Measurements from ENCODE around the gene PTPN20. TPM values are rescaled to one million over a fixed set of nuclear protein-coding genes. Genes with fewer than 3 reads are reported as not detected.
A peak's percentile ranks its signal among the peaks of the same experiment; 100 is the strongest.

Gene PTPN20
- total RNA-seq, 1 donor from 2014 or later: 1.5 TPM

GRCh38 chr10:47047577-47048525 is 136.6 kb downstream of the PTPN20 start:
- Histone ChIP-seq H3K9me3 (no peaks in the 10 kb centered on the region), H3K27me3 (no peaks in the 10 kb centered on the region), H3K27ac (no peak overlapping the region), H3K4me3 (no peak overlapping the region), H3K4me1 (peaks cover 9% of the 10 kb centered on the region), H3K36me3 (no peaks in the 10 kb centered on the region)
- intact Hi-C loops (cut with DNase I): loop anchor here (10.0 kb wide), 1 partner anchor 257 kb away; the partner anchor contains the start of gene GDF10
- DNase-seq (ENCODE audit: extremely low spot score in 2 of 2): no peak
- no peak for TF ChIP-seq POLR2A (IDR thresholded peaks at IDR 0.05)
- no peak for TF ChIP-seq POLR2AphosphoS5 (IDR thresholded peaks at IDR 0.05; ENCODE audit: insufficient read depth in 1 of 2, low read depth in 1 of 2)
- TF ChIP-seq CTCF (IDR thresholded peaks at IDR 0.05): peak; percentile 58 to 71 (median 61)

GRCh38 chr10:47048526-47048905 is 137.3 kb downstream of the PTPN20 start:
- Histone ChIP-seq H3K4me3 (no peak overlapping the region), H3K36me3 (no peaks in the 10 kb centered on the region), H3K27me3 (no peaks in the 10 kb centered on the region), H3K9me3 (no peaks in the 10 kb centered on the region), H3K27ac (no peak overlapping the region), H3K4me1 (peaks cover 9% of the 10 kb centered on the region)
- TF ChIP-seq CTCF (IDR thresholded peaks at IDR 0.05): no peak
- no peak for TF ChIP-seq POLR2AphosphoS5 (IDR thresholded peaks at IDR 0.05; ENCODE audit: insufficient read depth in 1 of 2, low read depth in 1 of 2)
- no peak for TF ChIP-seq POLR2A (IDR thresholded peaks at IDR 0.05)
- intact Hi-C loops (cut with DNase I): loop anchor here (10.0 kb wide), 1 partner anchor 256 kb away; the partner anchor contains the start of gene GDF10
- no peak for DNase-seq (ENCODE audit: extremely low spot score in 2 of 2)

GRCh38 chr10:47049056-47049851 is 138.0 kb downstream of the PTPN20 start:
- H3K9me3 ChIP-seq: no peaks in the 10 kb centered on the region
- no peaks in the 10 kb centered on the region for H3K36me3 ChIP-seq
- H3K4me1 ChIP-seq: peaks cover 9% of the 10 kb centered on the region
- intact Hi-C loops (cut with DNase I): loop anchor here (10.0 kb wide), 1 partner anchor 256 kb away; the partner anchor contains the start of gene GDF10
- H3K27ac ChIP-seq: no peak overlapping the region
- DNase-seq (ENCODE audit: extremely low spot score in 2 of 2): peak in 1 of 2 donors; percentile 76
- H3K27me3 ChIP-seq: no peaks in the 10 kb centered on the region
- TF ChIP-seq CTCF (IDR thresholded peaks at IDR 0.05) (no peak), POLR2AphosphoS5 (IDR thresholded peaks at IDR 0.05; ENCODE audit: insufficient read depth in 1 of 2, low read depth in 1 of 2) (no peak), POLR2A (IDR thresholded peaks at IDR 0.05) (no peak)
- H3K4me3 ChIP-seq: no peak overlapping the region

- Histone ChIP-seq H3K4me3 (no peak overlapping the region), H3K9me3 (no peaks in the 10 kb centered on the region), H3K27ac (no peak overlapping the region), H3K36me3 (no peaks in the 10 kb centered on the region), H3K4me1 (peaks cover 9% of the 10 kb centered on the region), H3K27me3 (no peaks in the 10 kb centered on the region)
- TF ChIP-seq CTCF (IDR thresholded peaks at IDR 0.05) (no peak), POLR2A (IDR thresholded peaks at IDR 0.05) (no peak), POLR2AphosphoS5 (IDR thresholded peaks at IDR 0.05; ENCODE audit: insufficient read depth in 1 of 2, low read depth in 1 of 2) (no peak)
- intact Hi-C loops (cut with DNase I): loop anchor here (10.0 kb wide), 1 partner anchor 255 kb away; the partner anchor contains the start of gene GDF10
- DNase-seq (ENCODE audit: extremely low spot score in 2 of 2): peak; percentile 46 to 70
Measured at GRCh38 chr10:47049906-47050305, 138.7 kb downstream of the PTPN20 start.
